Activated CD4-positive, alpha-beta T cell treated with anti-CD3 and anti-CD28 coated beads, Interleukin-2, amount 50 U/mL, for 4 hours (primary cell): Measurements from ENCODE around the gene EZH1.
A peak's percentile ranks its signal among the peaks of the same experiment; 100 is the strongest.
"Not testable (repeated sequence)": the region's sequence is repeated elsewhere in the genome, so short reads cannot be mapped to it uniquely, and the experiment has no call there.

Source experiments
- DNase-seq, 2 experiments: peaks; one replicate each; pipeline ENCODE4 v3.0.0-alpha.2; 2020

EZH1 gene

GRCh38 chr17:42665581-42666001 is 79.2 kb downstream of the EZH1 start:
- no peak for DNase-seq

DNA sequence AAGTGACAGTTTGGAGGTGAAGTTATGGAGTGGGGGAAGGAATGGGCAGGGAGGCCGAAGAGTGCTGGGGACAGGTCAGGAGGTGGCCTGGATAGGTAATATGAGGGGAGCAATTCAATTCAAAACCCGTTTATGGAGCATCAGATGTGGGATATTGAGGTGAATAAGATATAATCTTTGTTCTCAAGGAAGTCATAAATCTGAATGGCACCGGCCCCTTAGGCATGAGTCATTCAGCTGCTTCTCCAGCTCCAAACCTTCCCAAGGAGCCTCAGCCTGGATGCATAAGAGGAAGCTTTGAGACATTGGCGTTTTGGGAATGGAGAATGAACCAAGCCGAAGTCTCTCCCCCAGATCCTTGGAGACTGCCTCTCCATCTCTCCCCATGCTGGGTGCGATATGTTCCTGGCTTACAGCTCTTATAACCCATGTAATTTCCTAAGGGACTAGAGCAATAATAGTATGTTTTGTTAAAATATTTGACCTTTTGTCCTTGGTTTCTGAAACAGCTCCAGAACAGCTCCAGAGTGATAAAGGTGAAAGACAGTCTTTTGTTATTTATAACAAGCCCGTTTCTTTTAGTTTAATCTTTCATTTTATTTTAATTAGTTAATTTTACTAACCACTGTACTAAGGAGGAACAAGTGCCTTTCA is 84.0 kb downstream of the EZH1 start:
- no peak for DNase-seq

DNA sequence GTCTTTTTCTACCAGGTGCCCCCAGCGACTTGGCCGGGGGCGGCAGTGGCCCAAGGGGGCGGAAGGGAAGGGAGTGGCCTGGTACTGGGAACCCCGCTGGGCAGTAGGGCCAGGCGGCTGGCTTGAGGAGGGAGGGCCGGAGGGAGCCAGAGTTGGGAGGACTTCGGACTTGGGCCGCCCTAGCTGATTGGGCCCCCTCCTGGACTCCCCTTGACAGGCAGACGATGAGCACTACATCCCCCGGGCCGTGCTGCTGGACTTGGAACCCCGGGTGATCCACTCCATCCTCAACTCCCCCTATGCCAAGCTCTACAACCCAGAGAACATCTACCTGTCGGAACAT is 84.9 kb downstream of the EZH1 start:
- not testable (repeated sequence) for DNase-seq

GRCh38 chr17:42659079-42659931 is 85.5 kb downstream of the EZH1 start, which contains the start of gene TUBG2:
TUBG2 (plus strand) TSS chr17:42659284; CDS start chr17:42659504, 220 bp downstream.
- DNase-seq = peak; percentile 70 to 72

DNA sequence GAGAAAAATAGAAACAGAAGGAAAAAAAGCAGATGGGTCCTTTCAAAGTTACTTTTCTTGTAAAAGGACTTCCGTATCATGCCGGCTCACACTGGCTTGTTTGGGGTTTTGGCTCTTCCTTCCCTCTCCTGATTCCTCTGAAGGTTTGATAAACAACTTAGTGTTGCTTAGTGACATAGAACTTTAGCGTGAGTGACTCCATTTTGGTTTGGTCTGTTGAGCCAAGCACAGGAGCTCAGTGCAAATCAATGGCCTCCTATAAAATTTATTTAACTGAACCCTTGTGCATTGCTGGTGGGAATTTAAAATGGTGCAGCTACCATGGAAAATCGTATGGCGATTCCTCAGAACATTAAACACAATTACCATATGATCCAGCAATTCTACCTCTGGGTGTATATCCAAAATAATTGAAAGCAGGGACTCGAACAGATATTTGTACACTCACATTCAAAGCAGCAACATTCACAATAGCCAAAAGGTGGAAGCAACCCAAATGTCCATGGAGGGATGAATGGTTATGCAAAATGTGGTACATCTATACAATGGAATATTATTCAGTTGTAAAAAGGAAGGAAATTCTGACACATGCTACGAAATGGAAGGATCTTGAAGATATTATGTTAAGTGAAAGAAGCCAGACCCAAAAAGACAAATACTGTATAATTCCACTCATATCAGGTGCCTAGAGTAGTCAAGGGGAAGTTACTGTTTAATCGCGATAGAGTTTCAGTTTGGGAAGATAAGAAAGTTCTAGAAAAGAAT is 86.8 kb downstream of the EZH1 start:
- no peak for DNase-seq

- DNase-seq = no peak
Measured at GRCh38 chr17:42655528-42655927, 89.3 kb downstream of the EZH1 start.

GRCh38 chr17:42653179-42654124 is 91.4 kb downstream of the EZH1 start:
- no peak for DNase-seq

GRCh38 chr17:42651392-42651791 is 93.4 kb downstream of the EZH1 start:
- DNase-seq = no peak
